Panc1 (cell line): Measurements from ENCODE around the gene DRD4. TPM values are rescaled to one million over a fixed set of nuclear protein-coding genes. Genes with fewer than 3 reads are reported as not detected.

Source experiments
- ATAC-seq: fragments of 200-7000 bp; cut with Tn5 transposase; 2 replicates; pipeline ENCODE4 v1.9.1; 2020; ENCODE audit warnings: mild to moderate bottlenecking, moderate library complexity
- BruUV-seq: library from RNA; stranded (reverse); fragments of 400-500 nt; replicated peaks from 2 replicates; lab custom pipeline; 2021; lab: Mats Ljungman, UMichigan
- CTCF ChIA-PET: fragments of 300-600 bp; sonication (Branson Sonifier 250); formaldehyde crosslinking; loops from one replicate; lab custom pipeline; 2022; ENCODE audit warnings: antibody characterized with exemption; lab: Charles Lee
- POLR2A ChIA-PET: fragments of 300-600 bp; sonication (Branson Sonifier 250); formaldehyde crosslinking; loops from one replicate; lab custom pipeline; 2022; ENCODE audit warnings: antibody characterized with exemption; lab: Charles Lee
- DNase-seq: peaks from one replicate; pipeline ENCODE4 v3.0.0-alpha.2; 2010; ENCODE audit warnings: low read depth, low spot score
- H3K27ac ChIP-seq: 2 replicates; pipeline ENCODE4 v1.5.1; 2011; ENCODE audit warnings: mild to moderate bottlenecking, low read length, inconsistent platforms
- H3K27me3 ChIP-seq: fragments of 200-500 bp; sonication (Bioruptor generic); 2 replicates; pipeline ENCODE4 v1.6.0; 2014; ENCODE audit warnings: low read length, inconsistent platforms; ENCODE audit not compliant: control insufficient read depth, insufficient read depth
- H3K36me3 ChIP-seq: fragments of 200-500 bp; sonication (Bioruptor generic); 2 replicates; pipeline ENCODE4 v1.5.1; 2014; ENCODE audit warnings: inconsistent platforms, mild to moderate bottlenecking, low read length, moderate library complexity; ENCODE audit not compliant: control insufficient read depth, insufficient read depth
- H3K4me1 ChIP-seq: 2 replicates; pipeline ENCODE4 v1.5.1; 2011; ENCODE audit warnings: inconsistent platforms, mild to moderate bottlenecking, low read length, moderate library complexity; ENCODE audit not compliant: control insufficient read depth, insufficient read depth
- H3K4me3 ChIP-seq, 2 experiments: 2 replicates each; pipeline ENCODE4 v1.5.1; 2011 to 2012; ENCODE audit warnings: low read depth in 2 of 2, low read length in 2 of 2, mild to moderate bottlenecking in 2 of 2, inconsistent platforms in 1 of 2, moderate library complexity in 1 of 2
- H3K9me3 ChIP-seq: fragments of 200-500 bp; sonication (Bioruptor generic); 2 replicates; pipeline ENCODE4 v1.5.1; 2014; ENCODE audit warnings: low read depth, mild to moderate bottlenecking, inconsistent platforms, low read length, moderate library complexity; ENCODE audit not compliant: control insufficient read depth, insufficient read depth
- POLR2AphosphoS5 ChIP-seq: IDR thresholded peaks from 2 replicates; pipeline ENCODE4 v1.6.1; 2012; ENCODE audit warnings: mild to moderate bottlenecking, low read depth, low read length, moderate library complexity
- REST ChIP-seq, 2 experiments: IDR thresholded peaks; 2 replicates each; pipeline ENCODE4 v1.6.1; 2011 to 2012; ENCODE audit warnings: low read depth in 2 of 2, control low read depth in 1 of 2, low read length in 1 of 2, mild to moderate bottlenecking in 1 of 2, moderate library complexity in 1 of 2; ENCODE audit not compliant: insufficient read depth in 1 of 2
- SIN3A ChIP-seq: IDR thresholded peaks from 2 replicates; pipeline ENCODE4 v1.6.1; 2012; ENCODE audit warnings: low read depth, mild to moderate bottlenecking, low read length, moderate library complexity, borderline replicate concordance; ENCODE audit not compliant: insufficient read depth
- TCF7L2 ChIP-seq: IDR thresholded peaks from 2 replicates; pipeline ENCODE4 v1.6.1; 2011; ENCODE audit warnings: mild to moderate bottlenecking, low read depth, low read length, inconsistent platforms
- in situ Hi-C: cut with HindIII; loops from 2 replicates; pipeline ENCODE4 v1.10.0; 2016; ENCODE audit warnings: low sequenced_read_pairs, low pct_unique_long_range_greater_than_20kb
- intact Hi-C: fragments of 100-400 bp; cut with micrococcal nuclease; formaldehyde crosslinking; loops from one replicate; pipeline ENCODE4 v1.10.0; 2022; ENCODE audit not compliant: unreplicated experiment
- total RNA-seq: library from RNA; stranded (reverse); gene quantifications from one replicate; pipeline ENCODE4 v1.2.1, GENCODE V29; 2021; ENCODE audit not compliant: unreplicated experiment
- TF ChIP-seq, protein P1 (sequence below): fragments of 450-650 bp; IDR thresholded peaks from 2 replicates; pipeline ENCODE4 v1.5.1; 2017; ENCODE audit warnings: mild to moderate bottlenecking

The DRD4 gene
- total RNA-seq, 1 experiment from 2014 or later: 0.95 TPM

- peak; percentile 31 for ATAC-seq
- Histone ChIP-seq H3K4me1 (peaks cover 22% of the 10 kb centered on the region), H3K27me3 (no peaks in the 10 kb centered on the region), H3K36me3 (no peaks in the 10 kb centered on the region), H3K4me3 (no peak overlapping the region), H3K9me3 (no peaks in the 10 kb centered on the region), H3K27ac (no peak overlapping the region)
- intact Hi-C loops: no loop called here
- DNase-seq: no peak
- CTCF ChIA-PET: no interaction called here
- BruUV-seq: no TSS peak
- in situ Hi-C loops: no loop called here
- TF ChIP-seq REST (IDR thresholded peaks at IDR 0.05; ENCODE audit: insufficient read depth in 1 of 2, low read depth in 2 of 2, low read length in 1 of 2) (no peak), POLR2AphosphoS5 (no peak), TCF7L2 (no peak), SIN3A (no peak)
- TF ChIP-seq, protein P1, sequence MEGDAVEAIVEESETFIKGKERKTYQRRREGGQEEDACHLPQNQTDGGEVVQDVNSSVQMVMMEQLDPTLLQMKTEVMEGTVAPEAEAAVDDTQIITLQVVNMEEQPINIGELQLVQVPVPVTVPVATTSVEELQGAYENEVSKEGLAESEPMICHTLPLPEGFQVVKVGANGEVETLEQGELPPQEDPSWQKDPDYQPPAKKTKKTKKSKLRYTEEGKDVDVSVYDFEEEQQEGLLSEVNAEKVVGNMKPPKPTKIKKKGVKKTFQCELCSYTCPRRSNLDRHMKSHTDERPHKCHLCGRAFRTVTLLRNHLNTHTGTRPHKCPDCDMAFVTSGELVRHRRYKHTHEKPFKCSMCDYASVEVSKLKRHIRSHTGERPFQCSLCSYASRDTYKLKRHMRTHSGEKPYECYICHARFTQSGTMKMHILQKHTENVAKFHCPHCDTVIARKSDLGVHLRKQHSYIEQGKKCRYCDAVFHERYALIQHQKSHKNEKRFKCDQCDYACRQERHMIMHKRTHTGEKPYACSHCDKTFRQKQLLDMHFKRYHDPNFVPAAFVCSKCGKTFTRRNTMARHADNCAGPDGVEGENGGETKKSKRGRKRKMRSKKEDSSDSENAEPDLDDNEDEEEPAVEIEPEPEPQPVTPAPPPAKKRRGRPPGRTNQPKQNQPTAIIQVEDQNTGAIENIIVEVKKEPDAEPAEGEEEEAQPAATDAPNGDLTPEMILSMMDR: no peak
- POLR2A ChIA-PET: no interaction called here
Observed at GRCh38 chr11:623999-624704, 12.9 kb upstream of the DRD4 start.

GRCh38 chr11:624705-625635, 12.1 kb upstream of the DRD4 start, which contains the start of gene CDHR5:
Gene CDHR5, minus strand, starts transcription at chr11:624955. Its CDS starts 53 bp downstream, at chr11:624902.
- ATAC-seq: peak; percentile 34
- no peak within 1 kb of the TSS for H3K4me3 ChIP-seq
- BruUV-seq: no TSS peak
- DNase-seq: no peak
- H3K36me3 ChIP-seq: no peaks in the 10 kb centered on the region
- POLR2A ChIA-PET: no interaction called here
- no peak within 1 kb of the TSS for H3K27ac ChIP-seq
- no peaks in the 10 kb centered on the region for H3K9me3 ChIP-seq
- H3K27me3 ChIP-seq: no peaks in the 10 kb centered on the region
- in situ Hi-C loops: no loop called here
- intact Hi-C loops: no loop called here
- TF ChIP-seq REST (IDR thresholded peaks at IDR 0.05; ENCODE audit: insufficient read depth in 1 of 2, low read depth in 2 of 2, low read length in 1 of 2) (no peak), SIN3A (no peak), TCF7L2 (no peak), POLR2AphosphoS5 (no peak)
- TF ChIP-seq, protein P1: no peak
- CTCF ChIA-PET: interaction anchor here (0.5 to 0.7 kb wide), 2 partner anchors 49 to 118 kb away, joined by 3 to 5 read pairs; no protein-coding TSS in a partner anchor
- peaks cover 22% of the 10 kb centered on the region for H3K4me1 ChIP-seq
